GM18519 (cell line): ENCODE data around the gene SLC38A10.

Source experiments
- ATAC-seq: cut with Tn5 transposase; IDR thresholded peaks from one replicate; pipeline ENCODE4 v1.9.1; 2021; ENCODE audit warnings: mild to moderate bottlenecking, moderate library complexity; ENCODE audit not compliant: unreplicated experiment, low FRiP score

Gene SLC38A10

DNA sequence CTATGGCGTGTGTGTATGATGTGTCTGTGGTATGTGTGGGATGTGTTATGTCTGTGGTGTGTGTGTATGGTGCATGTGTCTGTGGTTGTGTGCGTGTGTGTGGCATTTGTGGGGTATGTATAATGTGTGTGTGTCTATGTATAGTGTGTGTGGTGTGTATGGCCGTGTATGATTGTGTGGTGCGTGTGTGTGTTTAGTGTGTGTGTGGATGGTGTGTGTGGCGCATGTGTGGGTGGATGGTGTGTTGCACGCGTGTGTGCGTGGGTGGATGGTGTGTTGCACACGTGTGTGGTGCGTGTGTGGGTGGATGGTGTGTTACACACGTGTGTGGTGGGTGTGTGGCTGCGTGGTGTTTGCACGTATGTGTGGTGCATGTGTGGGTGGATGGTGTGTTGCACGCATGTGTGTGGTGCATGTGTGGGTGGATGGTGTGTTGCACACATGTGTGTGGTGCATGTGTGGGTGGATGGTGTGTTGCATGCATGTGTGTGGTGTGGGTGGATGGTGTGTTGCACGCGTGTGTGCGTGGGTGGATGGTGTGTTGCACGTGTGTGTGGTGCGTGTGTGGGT lies 5.6 kb upstream of the SLC38A10 start:
- ATAC-seq, result no peak

- ATAC-seq, result no peak
Observed at GRCh38 chr17:81299846-81300585, 4.9 kb upstream of the SLC38A10 start.

DNA sequence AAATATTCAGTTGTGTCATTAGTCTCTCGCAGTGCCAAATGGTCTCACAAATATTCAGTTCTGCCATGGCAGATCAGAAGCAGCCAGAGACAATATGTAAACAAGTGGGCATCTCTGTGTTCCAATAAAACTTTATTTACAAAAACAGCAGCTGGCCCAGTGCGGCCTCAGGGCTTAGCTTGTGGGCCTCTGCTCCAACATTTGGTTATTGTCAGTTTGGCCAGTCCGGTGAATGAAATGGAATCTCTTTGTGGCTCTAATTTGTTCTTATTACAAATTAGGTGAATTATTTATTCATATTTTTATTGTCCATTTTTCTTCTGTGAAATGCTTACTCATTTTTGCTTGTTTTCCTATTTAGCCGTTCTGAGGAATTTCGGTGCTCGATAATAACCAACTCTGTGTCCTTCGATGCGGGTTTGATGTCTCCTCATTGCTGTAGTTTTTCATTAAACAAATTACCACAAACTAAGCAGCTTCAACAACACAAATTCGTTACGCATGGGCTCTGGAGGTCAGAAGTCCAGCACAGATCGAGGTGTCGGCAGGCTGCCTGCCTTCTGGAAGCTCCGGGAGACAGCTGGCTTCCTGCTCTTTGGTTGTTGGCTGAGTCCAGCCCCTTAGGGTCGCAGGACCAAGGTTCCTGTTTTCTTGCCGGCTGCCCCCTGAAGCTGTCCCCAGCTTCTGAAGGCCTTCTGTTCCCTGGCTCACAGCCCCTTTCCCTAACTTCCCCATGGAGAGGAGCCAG lies 4.1 kb upstream of the SLC38A10 start:
- ATAC-seq, result no peak

DNA sequence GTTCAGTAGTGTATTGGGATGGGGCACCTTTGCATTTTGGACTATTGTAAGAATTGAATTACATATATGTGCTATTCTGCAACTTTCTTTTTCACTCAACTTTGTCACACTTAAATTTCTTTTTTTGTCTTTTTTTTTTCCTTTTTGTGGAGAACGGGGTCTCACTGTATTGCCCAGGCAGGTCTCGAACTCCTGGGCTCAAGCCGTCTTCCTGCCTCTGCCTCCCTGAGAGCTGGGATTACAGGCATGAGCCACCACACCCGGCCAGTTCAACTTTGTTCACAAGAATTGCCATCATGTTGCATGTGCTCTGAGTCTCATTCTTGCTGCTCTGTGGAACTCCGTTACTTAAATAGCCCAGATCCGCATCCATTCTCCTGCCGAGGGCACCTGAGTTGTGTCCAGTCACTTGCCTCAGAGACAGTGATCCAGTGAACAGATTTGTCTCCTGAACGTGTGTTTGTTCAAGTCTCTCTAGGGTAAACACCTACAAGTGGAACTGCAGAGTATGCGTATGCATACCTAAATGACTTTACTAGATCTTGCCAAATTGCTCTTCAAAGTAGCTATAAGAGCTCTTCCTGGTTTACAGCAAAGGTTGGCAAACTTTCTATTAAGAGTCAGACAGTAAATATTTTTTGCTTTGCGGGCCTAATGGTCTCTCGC lies 3.4 kb upstream of the SLC38A10 start:
- no peak for ATAC-seq

- ATAC-seq, result no peak
Observed at GRCh38 chr17:81295676-81296381, 722 bp upstream of the SLC38A10 start.

- no peak for ATAC-seq
Observed at GRCh38 chr17:81294512-81295030, 536 bp downstream of the SLC38A10 start.

GRCh38 chr17:81292450-81292849 lies 2.7 kb downstream of the SLC38A10 start:
- ATAC-seq, result no peak

GRCh38 chr17:81291662-81292061 lies 3.4 kb downstream of the SLC38A10 start:
- ATAC-seq, result no peak

GRCh38 chr17:81290230-81290629 lies 4.9 kb downstream of the SLC38A10 start:
- no peak for ATAC-seq

DNA sequence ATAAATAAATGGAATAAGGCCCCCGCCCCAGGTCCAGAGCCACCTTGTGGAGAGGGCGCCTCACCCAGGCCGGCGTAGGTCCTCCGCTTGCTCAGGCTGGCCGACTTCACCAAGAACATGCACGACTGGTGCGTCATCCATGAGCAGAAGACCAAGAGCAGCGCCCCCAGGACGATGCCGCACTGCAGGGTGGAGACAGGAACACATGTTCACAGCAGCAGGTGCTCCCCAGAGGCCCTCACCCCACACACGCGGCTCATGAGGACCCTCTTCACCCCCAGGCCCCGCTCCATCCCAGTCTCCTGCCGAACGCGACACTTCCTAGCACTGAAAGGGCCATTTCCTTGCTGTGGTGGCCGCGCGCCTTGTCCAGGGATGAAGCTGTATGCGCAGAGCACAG lies 5.5 kb downstream of the SLC38A10 start:
- no peak for ATAC-seq

DNA sequence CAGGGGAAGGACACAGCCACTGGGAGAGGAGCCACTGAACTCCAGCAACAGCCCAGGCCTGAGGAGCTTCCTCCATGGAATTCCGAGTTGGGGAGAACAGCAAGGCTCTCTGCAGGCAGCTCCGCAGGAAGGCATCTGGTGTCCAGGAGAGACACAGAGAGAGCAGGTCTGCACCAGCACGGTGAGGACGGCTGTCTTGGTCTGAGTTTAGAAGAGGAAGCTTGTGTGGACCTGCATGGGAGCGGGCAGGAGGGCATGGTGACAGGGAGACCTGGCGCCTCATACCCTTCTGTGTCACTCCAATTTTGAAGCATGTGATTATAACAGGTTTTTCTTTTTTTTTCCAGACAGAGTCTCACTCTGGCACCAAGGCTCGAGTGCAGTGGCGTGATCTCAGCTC lies 6.4 kb downstream of the SLC38A10 start:
- ATAC-seq, result no peak

GRCh38 chr17:81287741-81288430 lies 7.2 kb downstream of the SLC38A10 start:
- ATAC-seq, result no peak

DNA sequence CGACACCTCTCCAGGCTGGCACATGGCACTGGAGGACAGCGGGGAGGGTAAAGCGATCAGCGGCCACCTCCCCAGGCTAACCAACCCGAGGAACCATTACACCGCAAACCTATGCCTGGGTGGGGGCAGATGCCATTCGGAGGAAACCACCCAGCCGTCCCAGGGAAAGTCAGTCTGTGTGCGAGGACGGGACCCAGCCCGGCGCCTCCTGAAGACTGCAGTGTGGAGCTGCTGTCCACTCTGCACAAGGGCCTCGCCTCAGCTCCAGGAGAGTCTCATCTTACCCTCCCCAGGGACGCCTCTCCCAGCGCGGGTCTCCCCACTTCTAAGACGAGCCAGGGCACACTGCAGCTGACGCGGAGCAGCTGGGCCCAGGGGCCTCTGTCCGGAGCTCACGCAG lies 8.0 kb downstream of the SLC38A10 start:
- ATAC-seq, result no peak

- no peak for ATAC-seq
Observed at GRCh38 chr17:81286491-81287145, 8.5 kb downstream of the SLC38A10 start.

DNA sequence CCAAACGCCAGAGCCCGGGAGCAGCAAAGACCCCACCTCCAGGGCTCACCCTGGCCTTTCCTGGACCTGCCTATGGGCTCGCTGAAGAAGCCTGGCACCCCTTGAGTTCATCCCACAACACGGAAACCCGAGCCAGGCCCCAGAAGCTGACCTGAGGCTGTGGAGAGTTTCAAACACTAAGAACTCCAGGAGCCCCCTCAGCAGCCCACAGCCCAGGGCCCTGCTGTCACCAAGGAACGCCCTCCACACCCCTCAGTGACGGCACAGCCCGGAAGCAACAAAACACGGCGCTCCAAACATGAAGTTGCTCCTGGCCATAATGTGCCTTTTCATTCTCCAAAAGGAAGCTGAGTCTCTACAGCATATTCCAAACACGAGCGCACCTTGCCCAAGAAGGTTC lies 9.2 kb downstream of the SLC38A10 start:
- ATAC-seq, result no peak

- no peak for ATAC-seq
Observed at GRCh38 chr17:81285179-81285878, 9.8 kb downstream of the SLC38A10 start.

DNA sequence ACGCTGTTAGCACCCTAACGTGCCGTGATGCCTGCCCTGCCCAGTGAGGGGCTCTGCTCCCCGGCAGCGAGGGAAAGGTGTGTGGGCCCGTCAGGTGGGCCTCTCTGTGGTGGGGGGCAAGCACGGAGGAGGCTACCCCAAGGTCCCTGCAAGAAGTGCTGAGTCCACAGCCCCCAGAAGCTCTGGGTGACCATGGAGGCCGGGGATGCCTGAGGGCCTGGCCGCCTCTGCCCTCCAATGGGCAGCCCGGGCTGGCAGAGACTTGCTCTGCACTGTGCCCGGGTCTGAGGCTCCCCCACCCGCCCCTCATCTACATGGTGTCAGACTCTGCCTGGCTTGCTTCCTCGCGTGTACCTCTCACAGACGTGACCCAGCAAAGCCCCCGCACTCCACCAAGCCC lies 12.2 kb downstream of the SLC38A10 start:
- no peak for ATAC-seq

GRCh38 chr17:81282141-81282540 lies 13.0 kb downstream of the SLC38A10 start:
- no peak for ATAC-seq

- no peak for ATAC-seq
Observed at GRCh38 chr17:81280571-81280970, 14.5 kb downstream of the SLC38A10 start.
